Memory B cell (primary cell): ENCODE measurements around the gene ZNF175.
"Not testable (repeated sequence)": the region's sequence is repeated elsewhere in the genome, so short reads cannot be mapped to it uniquely, and the experiment has no call there.

Source experiments
- ATAC-seq: fragments of 150-1000 bp; cut with Tn5 transposase; 2 replicates; pipeline ENCODE4 v1.10.0; 2021; ENCODE audit warnings: low read depth, mild to moderate bottlenecking, moderate library complexity
- DNase-seq, 2 donors: peaks; one replicate each; pipeline ENCODE4 v3.0.0; 2022; ENCODE audit warnings: low spot score in 2 of 2
- H3K27ac Mint-ChIP-seq: one replicate; pipeline ENCODE4 v1.8.0; 2022; ENCODE audit warnings: mild to moderate bottlenecking, moderate library complexity, mixed read lengths
- H3K27me3 Mint-ChIP-seq: one replicate; pipeline ENCODE4 v1.8.0; 2022; ENCODE audit warnings: mixed read lengths
- H3K36me3 Mint-ChIP-seq: one replicate; pipeline ENCODE4 v1.8.0; 2022; ENCODE audit warnings: mild to moderate bottlenecking, mixed read lengths
- H3K4me1 Mint-ChIP-seq: one replicate; pipeline ENCODE4 v1.8.0; 2022; ENCODE audit warnings: mixed read lengths
- H3K4me3 Mint-ChIP-seq: one replicate; pipeline ENCODE4 v1.8.0; 2022; ENCODE audit warnings: mild to moderate bottlenecking, moderate library complexity, mixed read lengths
- H3K9me3 Mint-ChIP-seq: one replicate; pipeline ENCODE4 v1.8.0; 2022; ENCODE audit warnings: mixed read lengths

Gene ZNF175

GRCh38 chr19:51610576-51610975 lies 39.5 kb downstream of the ZNF175 start:
- peaks cover 36% of the 10 kb centered on the region for H3K36me3 Mint-ChIP-seq
- no peak overlapping the region for H3K4me3 Mint-ChIP-seq
- no peaks in the 10 kb centered on the region for H3K27me3 Mint-ChIP-seq
- peaks cover 2% of the 10 kb centered on the region for H3K9me3 Mint-ChIP-seq
- peaks cover 54% of the 10 kb centered on the region for H3K4me1 Mint-ChIP-seq
- no peak overlapping the region for H3K27ac Mint-ChIP-seq
- no peak for ATAC-seq
- DNase-seq: no peak

- Mint-ChIP-seq H3K9me3 (peaks cover 2% of the 10 kb centered on the region), H3K27ac (no peak overlapping the region), H3K36me3 (peaks cover 45% of the 10 kb centered on the region), H3K4me3 (no peak overlapping the region), H3K4me1 (peaks cover 36% of the 10 kb centered on the region), H3K27me3 (no peaks in the 10 kb centered on the region)
- DNase-seq (no peak), ATAC-seq (no peak)
Measured at GRCh38 chr19:51614789-51615188, 43.7 kb downstream of the ZNF175 start.

GRCh38 chr19:51615991-51616390 lies 44.9 kb downstream of the ZNF175 start:
- peaks cover 41% of the 10 kb centered on the region for H3K36me3 Mint-ChIP-seq
- H3K27me3 Mint-ChIP-seq: no peaks in the 10 kb centered on the region
- peaks cover 38% of the 10 kb centered on the region for H3K4me1 Mint-ChIP-seq
- DNase-seq (no peak), ATAC-seq (no peak)
- H3K9me3 Mint-ChIP-seq: peaks cover 2% of the 10 kb centered on the region
- no peak overlapping the region for H3K4me3 Mint-ChIP-seq
- H3K27ac Mint-ChIP-seq: peak overlapping the region; percentile 22

GRCh38 chr19:51621178-51621577 lies 50.1 kb downstream of the ZNF175 start:
- H3K36me3 Mint-ChIP-seq: peaks cover 37% of the 10 kb centered on the region
- no peaks in the 10 kb centered on the region for H3K9me3 Mint-ChIP-seq
- no peak overlapping the region for H3K4me3 Mint-ChIP-seq
- peak overlapping the region; percentile 72 for H3K27ac Mint-ChIP-seq
- ATAC-seq: peak; percentile 96
- H3K27me3 Mint-ChIP-seq: no peaks in the 10 kb centered on the region
- peaks cover 39% of the 10 kb centered on the region for H3K4me1 Mint-ChIP-seq
- no peak for DNase-seq

GRCh38 chr19:51626675-51627074 lies 55.6 kb downstream of the ZNF175 start:
- peaks cover 46% of the 10 kb centered on the region for H3K4me1 Mint-ChIP-seq
- H3K27me3 Mint-ChIP-seq: no peaks in the 10 kb centered on the region
- H3K9me3 Mint-ChIP-seq: no peaks in the 10 kb centered on the region
- ATAC-seq: no peak
- H3K4me3 Mint-ChIP-seq: peak overlapping the region; percentile 22
- peaks cover 39% of the 10 kb centered on the region for H3K36me3 Mint-ChIP-seq
- peak overlapping the region; percentile 56 for H3K27ac Mint-ChIP-seq
- DNase-seq: no peak

- Mint-ChIP-seq H3K27ac (peak overlapping the region; percentile 56), H3K4me1 (peaks cover 46% of the 10 kb centered on the region), H3K9me3 (no peaks in the 10 kb centered on the region), H3K36me3 (peaks cover 39% of the 10 kb centered on the region), H3K27me3 (no peaks in the 10 kb centered on the region), H3K4me3 (peak overlapping the region; percentile 63)
- DNase-seq (no peak), ATAC-seq (no peak)
Measured at GRCh38 chr19:51627491-51628138, 56.5 kb downstream of the ZNF175 start.

- peaks cover 33% of the 10 kb centered on the region for H3K36me3 Mint-ChIP-seq
- ATAC-seq (no peak), DNase-seq (no peak)
- H3K4me3 Mint-ChIP-seq: peak overlapping the region; percentile 63
- H3K27ac Mint-ChIP-seq: peak overlapping the region; percentile 56
- H3K4me1 Mint-ChIP-seq: peaks cover 43% of the 10 kb centered on the region
- H3K27me3 Mint-ChIP-seq: no peaks in the 10 kb centered on the region
- H3K9me3 Mint-ChIP-seq: no peaks in the 10 kb centered on the region
Measured at GRCh38 chr19:51628153-51628939, 57.3 kb downstream of the ZNF175 start.

- peaks cover 34% of the 10 kb centered on the region for H3K4me1 Mint-ChIP-seq
- peak; percentile 96 for ATAC-seq
- H3K27ac Mint-ChIP-seq: peak within 1 kb of the TSS; percentile 95
- H3K36me3 Mint-ChIP-seq: peaks cover 20% of the 10 kb centered on the region
- not testable (repeated sequence) for H3K9me3 Mint-ChIP-seq, DNase-seq, H3K27me3 Mint-ChIP-seq
- H3K4me3 Mint-ChIP-seq: peak within 1 kb of the TSS; percentile 89
Measured at GRCh38 chr19:51630315-51630714, 59.2 kb downstream of the ZNF175 start, which contains the start of gene SIGLEC5. SIGLEC5 (minus strand) TSS chr19:51630401; CDS start chr19:51630335, 66 bp downstream.

GRCh38 chr19:51632126-51632525 lies 61.0 kb downstream of the ZNF175 start:
- DNase-seq (no peak), ATAC-seq (no peak)
- Mint-ChIP-seq H3K4me3 (no peak overlapping the region), H3K9me3 (no peaks in the 10 kb centered on the region), H3K4me1 (peaks cover 23% of the 10 kb centered on the region), H3K27ac (no peak overlapping the region), H3K36me3 (peaks cover 11% of the 10 kb centered on the region), H3K27me3 (no peaks in the 10 kb centered on the region)

GRCh38 chr19:51637362-51637978 lies 66.4 kb downstream of the ZNF175 start:
- Mint-ChIP-seq H3K27me3 (no peaks in the 10 kb centered on the region), H3K36me3 (peaks cover 14% of the 10 kb centered on the region), H3K4me3 (no peak overlapping the region), H3K9me3 (no peaks in the 10 kb centered on the region), H3K4me1 (peaks cover 18% of the 10 kb centered on the region), H3K27ac (no peak overlapping the region)
- ATAC-seq (no peak), DNase-seq (no peak)

- ATAC-seq (no peak), DNase-seq (no peak)
- H3K27ac Mint-ChIP-seq: peak overlapping the region; percentile 55
- H3K4me1 Mint-ChIP-seq: peaks cover 30% of the 10 kb centered on the region
- H3K4me3 Mint-ChIP-seq: no peak overlapping the region
- H3K27me3 Mint-ChIP-seq: no peaks in the 10 kb centered on the region
- peaks cover 28% of the 10 kb centered on the region for H3K36me3 Mint-ChIP-seq
- H3K9me3 Mint-ChIP-seq: no peaks in the 10 kb centered on the region
Measured at GRCh38 chr19:51639916-51640315, 68.8 kb downstream of the ZNF175 start.

- Mint-ChIP-seq H3K4me3 (no peak overlapping the region), H3K36me3 (peaks cover 28% of the 10 kb centered on the region), H3K27me3 (no peaks in the 10 kb centered on the region), H3K27ac (peak overlapping the region; percentile 55), H3K4me1 (peaks cover 32% of the 10 kb centered on the region), H3K9me3 (no peaks in the 10 kb centered on the region)
- no peak for ATAC-seq
- DNase-seq: no peak
Measured at GRCh38 chr19:51640386-51640785, 69.3 kb downstream of the ZNF175 start.

- Mint-ChIP-seq H3K4me1 (peaks cover 32% of the 10 kb centered on the region), H3K9me3 (no peaks in the 10 kb centered on the region)
Measured at GRCh38 chr19:51641648-51642047, 70.6 kb downstream of the ZNF175 start.

More at GRCh38 chr19:51641648-51642047, 70.6 kb downstream of the ZNF175 start:
- ATAC-seq: no peak
- no peak for DNase-seq
- Mint-ChIP-seq H3K36me3 (peaks cover 28% of the 10 kb centered on the region), H3K27me3 (no peaks in the 10 kb centered on the region), H3K4me3 (peak overlapping the region; percentile 51), H3K27ac (no peak overlapping the region)
